ENCODE data around the gene GARIN5A. TPM values are rescaled to one million over a fixed set of nuclear protein-coding genes. Genes with fewer than 3 reads are reported as not detected.

The GARIN5A gene
- total and polyA plus RNA-seq, 9 of the 15 experiments (the other 6 are each of a cell fraction or from before 2014, with no cell fraction given), result 0.10 to 0.82 (median 0.23) TPM; not detected in 2

DNA sequence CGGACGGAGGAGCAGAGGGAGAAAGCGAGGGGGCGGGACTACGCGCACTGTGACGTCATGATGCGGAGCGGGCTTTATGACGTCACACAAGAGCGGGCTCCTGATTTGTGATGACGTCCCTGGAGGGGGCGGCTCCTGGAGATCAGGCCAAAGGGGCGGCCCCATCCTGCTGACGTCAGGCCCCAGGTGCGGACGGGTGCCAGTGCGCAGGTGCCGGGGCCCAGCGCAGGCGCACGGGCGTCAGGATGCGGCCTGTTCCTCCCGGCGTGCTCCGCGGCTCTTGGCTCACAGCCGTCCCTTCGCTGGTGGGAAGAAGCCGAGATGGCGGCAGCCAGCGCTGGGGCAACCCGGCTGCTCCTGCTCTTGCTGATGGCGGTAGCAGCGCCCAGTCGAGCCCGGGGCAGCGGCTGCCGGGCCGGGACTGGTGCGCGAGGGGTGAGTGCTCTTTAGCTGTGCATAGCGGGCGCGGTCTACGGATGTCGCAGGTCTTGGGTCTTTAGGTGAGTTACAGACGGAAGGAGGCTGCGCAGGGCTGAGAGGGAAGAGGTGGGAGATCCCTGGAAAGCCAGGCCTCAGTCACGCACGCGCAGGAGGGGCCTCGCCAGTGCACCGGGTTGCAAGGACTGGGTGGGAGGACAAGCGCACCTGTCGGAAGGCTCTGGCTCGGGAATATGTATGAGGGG lies at the start of gene GARIN5A, which contains the start of gene EMC10 (continued):
- TF ChIP-seq, protein P1, sequence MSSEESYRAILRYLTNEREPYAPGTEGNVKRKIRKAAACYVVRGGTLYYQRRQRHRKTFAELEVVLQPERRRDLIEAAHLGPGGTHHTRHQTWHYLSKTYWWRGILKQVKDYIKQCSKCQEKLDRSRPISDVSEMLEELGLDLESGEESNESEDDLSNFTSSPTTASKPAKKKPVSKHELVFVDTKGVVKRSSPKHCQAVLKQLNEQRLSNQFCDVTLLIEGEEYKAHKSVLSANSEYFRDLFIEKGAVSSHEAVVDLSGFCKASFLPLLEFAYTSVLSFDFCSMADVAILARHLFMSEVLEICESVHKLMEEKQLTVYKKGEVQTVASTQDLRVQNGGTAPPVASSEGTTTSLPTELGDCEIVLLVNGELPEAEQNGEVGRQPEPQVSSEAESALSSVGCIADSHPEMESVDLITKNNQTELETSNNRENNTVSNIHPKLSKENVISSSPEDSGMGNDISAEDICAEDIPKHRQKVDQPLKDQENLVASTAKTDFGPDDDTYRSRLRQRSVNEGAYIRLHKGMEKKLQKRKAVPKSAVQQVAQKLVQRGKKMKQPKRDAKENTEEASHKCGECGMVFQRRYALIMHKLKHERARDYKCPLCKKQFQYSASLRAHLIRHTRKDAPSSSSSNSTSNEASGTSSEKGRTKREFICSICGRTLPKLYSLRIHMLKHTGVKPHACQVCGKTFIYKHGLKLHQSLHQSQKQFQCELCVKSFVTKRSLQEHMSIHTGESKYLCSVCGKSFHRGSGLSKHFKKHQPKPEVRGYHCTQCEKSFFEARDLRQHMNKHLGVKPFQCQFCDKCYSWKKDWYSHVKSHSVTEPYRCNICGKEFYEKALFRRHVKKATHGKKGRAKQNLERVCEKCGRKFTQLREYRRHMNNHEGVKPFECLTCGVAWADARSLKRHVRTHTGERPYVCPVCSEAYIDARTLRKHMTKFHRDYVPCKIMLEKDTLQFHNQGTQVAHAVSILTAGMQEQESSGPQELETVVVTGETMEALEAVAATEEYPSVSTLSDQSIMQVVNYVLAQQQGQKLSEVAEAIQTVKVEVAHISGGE (CRISPR knock-in tag; IDR thresholded peaks at IDR 0.05), result peak in 1 of 3 experiments; percentile 65; a peak in 2 of 6 replicates
- TF ChIP-seq RFX5 (IDR thresholded peaks at IDR 0.05; ENCODE audit: low read depth, low read length) (peak; percentile 85), JUNB (CRISPR knock-in tag; conservative IDR thresholded peaks at IDR 0.05) (peak; percentile 93), EGR1 (conservative IDR thresholded peaks at IDR 0.05) (peak; percentile 77), RUNX1 (IDR thresholded peaks at IDR 0.05; ENCODE audit: low read depth) (no peak), POLR3A (IDR thresholded peaks at IDR 0.05; ENCODE audit: borderline replicate concordance, extremely low read depth, insufficient read depth, insufficient read length) (no peak), SRF (CRISPR knock-in tag; IDR thresholded peaks at IDR 0.05) (peak in 1 of 2 experiments; percentile 15; a peak in 1 of 4 replicates), HNRNPUL1 (IDR thresholded peaks at IDR 0.05; ENCODE audit: low read length) (no peak), THRAP3 (IDR thresholded peaks at IDR 0.05; ENCODE audit: borderline replicate concordance) (no peak), DIDO1 (tag; IDR thresholded peaks at IDR 0.05; ENCODE audit: low read depth) (no peak), ZNF212 (CRISPR knock-in tag; IDR thresholded peaks at IDR 0.05) (no peak), NELFE (IDR thresholded peaks at IDR 0.05; ENCODE audit: insufficient read depth, insufficient read length) (no peak)
- TF ChIP-seq, protein P2, sequence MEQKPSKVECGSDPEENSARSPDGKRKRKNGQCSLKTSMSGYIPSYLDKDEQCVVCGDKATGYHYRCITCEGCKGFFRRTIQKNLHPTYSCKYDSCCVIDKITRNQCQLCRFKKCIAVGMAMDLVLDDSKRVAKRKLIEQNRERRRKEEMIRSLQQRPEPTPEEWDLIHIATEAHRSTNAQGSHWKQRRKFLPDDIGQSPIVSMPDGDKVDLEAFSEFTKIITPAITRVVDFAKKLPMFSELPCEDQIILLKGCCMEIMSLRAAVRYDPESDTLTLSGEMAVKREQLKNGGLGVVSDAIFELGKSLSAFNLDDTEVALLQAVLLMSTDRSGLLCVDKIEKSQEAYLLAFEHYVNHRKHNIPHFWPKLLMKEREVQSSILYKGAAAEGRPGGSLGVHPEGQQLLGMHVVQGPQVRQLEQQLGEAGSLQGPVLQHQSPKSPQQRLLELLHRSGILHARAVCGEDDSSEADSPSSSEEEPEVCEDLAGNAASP (IDR thresholded peaks at IDR 0.05), result no peak
- TF ChIP-seq, protein P3, sequence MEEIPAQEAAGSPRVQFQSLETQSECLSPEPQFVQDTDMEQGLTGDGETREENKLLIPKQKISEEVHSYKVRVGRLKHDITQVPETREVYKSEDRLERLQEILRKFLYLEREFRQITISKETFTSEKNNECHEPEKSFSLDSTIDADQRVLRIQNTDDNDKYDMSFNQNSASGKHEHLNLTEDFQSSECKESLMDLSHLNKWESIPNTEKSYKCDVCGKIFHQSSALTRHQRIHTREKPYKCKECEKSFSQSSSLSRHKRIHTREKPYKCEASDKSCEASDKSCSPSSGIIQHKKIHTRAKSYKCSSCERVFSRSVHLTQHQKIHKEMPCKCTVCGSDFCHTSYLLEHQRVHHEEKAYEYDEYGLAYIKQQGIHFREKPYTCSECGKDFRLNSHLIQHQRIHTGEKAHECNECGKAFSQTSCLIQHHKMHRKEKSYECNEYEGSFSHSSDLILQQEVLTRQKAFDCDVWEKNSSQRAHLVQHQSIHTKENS (CRISPR knock-in tag; IDR thresholded peaks at IDR 0.05), result no peak
- TF ChIP-seq, protein P4, sequence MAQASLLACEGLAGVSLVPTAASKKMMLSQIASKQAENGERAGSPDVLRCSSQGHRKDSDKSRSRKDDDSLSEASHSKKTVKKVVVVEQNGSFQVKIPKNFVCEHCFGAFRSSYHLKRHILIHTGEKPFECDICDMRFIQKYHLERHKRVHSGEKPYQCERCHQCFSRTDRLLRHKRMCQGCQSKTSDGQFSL (CRISPR knock-in tag; IDR thresholded peaks at IDR 0.05), result no peak; the same call in 1 of the 2 replicates
- TF ChIP-seq, protein P4 (tag; IDR thresholded peaks at IDR 0.05), result no peak
- TF ChIP-seq, protein P5, sequence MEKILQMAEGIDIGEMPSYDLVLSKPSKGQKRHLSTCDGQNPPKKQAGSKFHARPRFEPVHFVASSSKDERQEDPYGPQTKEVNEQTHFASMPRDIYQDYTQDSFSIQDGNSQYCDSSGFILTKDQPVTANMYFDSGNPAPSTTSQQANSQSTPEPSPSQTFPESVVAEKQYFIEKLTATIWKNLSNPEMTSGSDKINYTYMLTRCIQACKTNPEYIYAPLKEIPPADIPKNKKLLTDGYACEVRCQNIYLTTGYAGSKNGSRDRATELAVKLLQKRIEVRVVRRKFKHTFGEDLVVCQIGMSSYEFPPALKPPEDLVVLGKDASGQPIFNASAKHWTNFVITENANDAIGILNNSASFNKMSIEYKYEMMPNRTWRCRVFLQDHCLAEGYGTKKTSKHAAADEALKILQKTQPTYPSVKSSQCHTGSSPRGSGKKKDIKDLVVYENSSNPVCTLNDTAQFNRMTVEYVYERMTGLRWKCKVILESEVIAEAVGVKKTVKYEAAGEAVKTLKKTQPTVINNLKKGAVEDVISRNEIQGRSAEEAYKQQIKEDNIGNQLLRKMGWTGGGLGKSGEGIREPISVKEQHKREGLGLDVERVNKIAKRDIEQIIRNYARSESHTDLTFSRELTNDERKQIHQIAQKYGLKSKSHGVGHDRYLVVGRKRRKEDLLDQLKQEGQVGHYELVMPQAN (IDR thresholded peaks at IDR 0.05; ENCODE audit: borderline replicate concordance), result peak; percentile 65; the same call in 1 of the 2 replicates
